GM12873 (cell line): ENCODE results near the gene SLC13A2.

Experiments
- CTCF ChIP-seq: IDR thresholded peaks from 2 replicates; pipeline ENCODE4 v1.5.1; 2012; ENCODE audit warnings: low read depth, mild to moderate bottlenecking, moderate library complexity, low read length, control low read depth; ENCODE audit not compliant: insufficient read depth; ENCODE audit errors: missing control alignments

Gene SLC13A2

GRCh38 chr17:28523186-28523585 lies 49.7 kb downstream of the SLC13A2 start:
- no peak for TF ChIP-seq CTCF

- no peak for TF ChIP-seq CTCF
Observed at GRCh38 chr17:28523876-28524275, 50.4 kb downstream of the SLC13A2 start.

- TF ChIP-seq CTCF, result no peak
Observed at GRCh38 chr17:28524476-28525424, 51.3 kb downstream of the SLC13A2 start.

- TF ChIP-seq CTCF, result no peak
Observed at GRCh38 chr17:28526381-28526780, 52.9 kb downstream of the SLC13A2 start.

- TF ChIP-seq CTCF, result no peak
Observed at GRCh38 chr17:28527181-28527681, 53.8 kb downstream of the SLC13A2 start.

- no peak for TF ChIP-seq CTCF
Observed at GRCh38 chr17:28527859-28528258, 54.4 kb downstream of the SLC13A2 start.

GRCh38 chr17:28528327-28529012 lies 55.0 kb downstream of the SLC13A2 start:
- TF ChIP-seq CTCF, result no peak
